Activated CD8-positive, alpha-beta memory T cell treated with anti-CD3 and anti-CD28 coated beads for 36 hours (primary cell): ENCODE results near the gene CDH23. TPM values are rescaled to one million over a fixed set of nuclear protein-coding genes. Genes with fewer than 3 reads are reported as not detected.

Source experiments
- CTCF ChIA-PET: fragments of 350-600 bp; sonication (Branson Sonifier 250); formaldehyde crosslinking; loops from one replicate; lab custom pipeline; 2021; ENCODE audit warnings: antibody characterized with exemption; lab: Charles Lee
- POLR2A ChIA-PET: fragments of 350-600 bp; sonication (Branson Sonifier 250); formaldehyde crosslinking; loops from one replicate; lab custom pipeline; 2021; ENCODE audit warnings: antibody characterized with exemption; lab: Charles Lee
- total RNA-seq, 2 experiments: library from RNA; stranded (reverse); gene quantifications; one replicate each; pipeline ENCODE4 v1.2.3, GENCODE V29; 2021

CDH23 gene
- total RNA-seq, 2 experiments from 2014 or later, result 0.25 to 0.55 TPM

- CTCF ChIA-PET, result interaction anchor here (2.8 kb wide), 1 partner anchor 108 kb away, joined by 9 read pairs; no protein-coding TSS in a partner anchor
- POLR2A ChIA-PET, result no interaction called here
These were observed 418.9 kb downstream of the CDH23 start for GRCh38 chr10:71815515-71816130.

DNA sequence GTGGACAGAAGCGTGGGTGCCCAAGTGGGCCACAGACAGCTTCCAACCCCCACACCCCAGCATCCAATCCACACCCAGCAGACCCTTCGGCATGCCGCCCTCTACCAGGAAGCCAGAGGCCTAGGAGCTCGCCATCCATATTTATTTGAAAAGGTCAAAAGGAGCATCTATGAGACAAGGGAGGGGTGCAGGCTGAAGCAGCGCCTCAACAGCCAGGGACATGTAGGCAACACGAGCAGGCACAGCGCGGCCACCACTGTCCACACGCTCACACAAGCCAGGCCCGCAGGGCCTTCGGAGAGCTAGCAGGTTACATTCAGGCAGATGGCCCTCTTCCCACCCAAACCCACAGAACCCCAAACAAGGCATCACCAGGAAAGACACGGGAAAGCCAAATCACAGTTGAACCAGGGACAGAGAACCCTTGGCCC is 419.7 kb downstream of the CDH23 start:
- POLR2A ChIA-PET, result no interaction called here

GRCh38 chr10:71816936-71817618 is 420.4 kb downstream of the CDH23 start:
- POLR2A ChIA-PET, result no interaction called here
- CTCF ChIA-PET, result interaction anchor here (2.8 kb wide), 1 partner anchor 109 kb away, joined by 9 read pairs; no protein-coding TSS in a partner anchor

More for the DNA sequence above, 419.7 kb downstream of the CDH23 start:
- CTCF ChIA-PET, result interaction anchor here (2.8 kb wide), 1 partner anchor 108 kb away, joined by 9 read pairs; no protein-coding TSS in a partner anchor

GRCh38 chr10:71817831-71818655 is 421.3 kb downstream of the CDH23 start:
- POLR2A ChIA-PET, result no interaction called here
- CTCF ChIA-PET, result interaction anchor here (1.3 to 2.8 kb wide), 2 partner anchors 10 to 110 kb away, joined by 7 to 9 read pairs; no protein-coding TSS in a partner anchor

DNA sequence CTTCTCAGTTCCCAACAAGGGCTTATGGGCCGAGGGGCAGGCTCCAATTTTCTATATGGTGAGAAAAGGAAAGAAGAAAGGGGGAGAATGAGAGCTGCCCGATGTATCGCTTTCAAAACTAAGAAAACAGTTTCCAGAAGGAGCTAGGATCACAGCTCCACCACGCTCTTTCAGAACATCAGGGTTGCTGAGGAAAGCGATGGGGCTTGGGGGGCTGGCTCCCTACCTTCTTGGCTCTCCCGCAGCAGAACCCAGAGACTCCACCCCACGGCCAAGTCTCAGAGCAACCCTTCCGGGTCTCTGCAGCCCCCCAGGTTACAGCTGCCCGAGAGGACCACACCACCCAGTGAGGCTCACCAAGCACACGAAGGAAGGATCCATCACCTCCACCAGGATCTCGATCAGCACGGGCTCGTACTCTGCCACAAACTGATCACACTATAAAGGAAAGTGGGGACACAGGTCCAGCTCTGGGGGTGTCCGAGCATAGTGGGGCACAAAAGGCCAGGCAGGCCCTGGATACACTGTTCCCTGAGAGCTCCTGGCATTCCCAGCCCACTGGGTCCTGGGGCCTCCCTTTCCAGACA is 422.0 kb downstream of the CDH23 start:
- ChIA-PET CTCF (interaction anchor here (1.3 kb wide), 1 partner anchor 9 kb away, joined by 7 read pairs; no protein-coding TSS in a partner anchor), POLR2A (no interaction called here)

DNA sequence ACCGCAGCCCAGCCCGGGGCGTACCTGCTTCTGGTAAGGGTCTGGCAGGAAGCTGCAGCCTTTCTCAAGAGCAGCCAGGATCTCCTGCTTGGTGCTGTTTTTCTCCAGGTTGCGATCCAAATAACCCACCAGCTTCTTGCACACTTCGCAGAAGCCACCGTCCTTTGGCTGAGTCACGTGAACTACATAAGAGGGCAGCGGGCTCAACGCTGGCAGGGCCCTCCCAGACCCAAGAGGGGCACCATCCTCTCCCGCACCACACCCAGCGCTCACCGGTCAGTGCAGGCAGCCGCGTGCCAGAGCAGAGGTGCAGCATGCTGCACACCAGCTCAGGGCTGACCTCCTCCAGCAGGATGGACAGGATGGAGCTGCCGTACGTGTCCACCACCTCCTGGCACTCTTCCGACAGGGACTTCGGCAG is 422.7 kb downstream of the CDH23 start:
- POLR2A ChIA-PET, result no interaction called here
- CTCF ChIA-PET, result interaction anchor here (1.3 kb wide), 1 partner anchor 8 kb away, joined by 7 read pairs; no protein-coding TSS in a partner anchor

- POLR2A ChIA-PET, result no interaction called here
- CTCF ChIA-PET, result no interaction called here
These were observed 423.3 kb downstream of the CDH23 start for GRCh38 chr10:71819985-71820384.

GRCh38 chr10:71820966-71821365 is 424.2 kb downstream of the CDH23 start:
- CTCF ChIA-PET, result interaction anchor here (0.6 kb wide), 1 partner anchor 78 kb away, joined by 4 read pairs; no protein-coding TSS in a partner anchor
- POLR2A ChIA-PET, result no interaction called here

DNA sequence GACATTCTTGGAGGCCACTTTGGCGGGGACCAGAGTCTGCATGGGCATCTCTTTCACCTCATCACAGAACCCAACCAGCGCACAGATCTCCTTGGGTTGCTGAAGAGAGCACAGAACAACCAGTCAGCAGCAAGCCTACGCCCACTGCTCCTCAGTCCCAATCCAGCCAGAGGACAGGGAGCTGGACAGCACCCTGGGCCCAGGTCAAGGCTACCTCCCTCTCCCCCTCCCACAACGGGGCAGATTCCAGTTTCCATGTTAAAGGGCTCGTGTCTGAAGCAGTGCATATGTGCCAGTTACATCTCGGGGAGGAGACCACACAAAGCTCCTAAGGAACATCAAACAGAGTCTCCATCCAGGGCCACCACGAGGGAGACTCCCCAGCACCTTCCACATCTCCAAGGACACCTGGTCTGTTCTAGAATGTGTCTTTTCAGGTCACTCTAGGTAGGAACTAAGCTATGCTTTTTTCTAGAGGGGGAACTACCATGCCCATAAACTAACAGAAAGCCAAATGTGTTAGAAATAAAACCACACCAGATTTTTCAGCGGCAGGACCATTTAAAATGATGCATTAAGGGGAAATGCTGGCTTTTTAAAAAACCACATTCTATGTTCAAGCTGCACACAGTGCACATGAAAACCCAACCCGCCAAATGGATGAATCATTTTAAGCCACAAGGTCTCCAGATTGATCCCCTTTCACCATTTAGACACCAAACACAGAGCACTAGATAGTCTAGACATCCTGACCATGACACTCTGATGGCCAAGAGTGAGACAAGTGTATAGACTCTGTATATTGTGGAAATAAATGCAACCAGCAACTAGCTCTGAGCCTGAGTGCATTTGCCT is 425.4 kb downstream of the CDH23 start:
- POLR2A ChIA-PET, result interaction anchor here (0.6 kb wide), 1 partner anchor 124 kb away, joined by 7 read pairs; no protein-coding TSS in a partner anchor
- CTCF ChIA-PET, result interaction anchor here (1.2 to 2.3 kb wide), 2 partner anchors 10 to 49 kb away, joined by 5 to 6 read pairs; partner anchors contain the start of gene VSIR

GRCh38 chr10:71823356-71823755 is 426.6 kb downstream of the CDH23 start:
- ChIA-PET POLR2A (no interaction called here), CTCF (interaction anchor here (2.3 kb wide), 1 partner anchor 11 kb away, joined by 6 read pairs; no protein-coding TSS in a partner anchor)

GRCh38 chr10:71824333-71824732 is 427.6 kb downstream of the CDH23 start:
- CTCF ChIA-PET, result interaction anchor here (2.3 kb wide), 1 partner anchor 12 kb away, joined by 6 read pairs; no protein-coding TSS in a partner anchor
- POLR2A ChIA-PET, result no interaction called here

DNA sequence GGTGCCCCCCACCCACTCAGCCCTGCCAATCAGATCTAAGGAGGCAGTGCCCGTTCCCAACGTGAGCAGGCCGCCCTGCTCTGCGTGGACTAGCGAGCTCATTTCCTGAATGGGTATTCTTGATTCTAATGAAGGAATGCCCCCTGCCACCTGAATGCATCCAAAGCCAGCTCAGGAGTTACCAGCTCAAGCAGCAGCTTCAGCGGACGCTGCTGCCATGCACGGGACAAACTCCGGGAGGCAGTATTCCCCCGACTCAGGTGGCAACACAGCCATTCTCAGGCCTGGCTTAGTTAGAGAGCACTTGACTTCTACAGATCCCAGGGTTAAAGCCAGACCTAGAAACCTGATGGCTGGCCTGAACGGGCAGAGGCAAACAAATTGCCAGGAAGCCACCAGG is 428.5 kb downstream of the CDH23 start:
- POLR2A ChIA-PET, result no interaction called here
- CTCF ChIA-PET, result interaction anchor here (0.6 kb wide), 1 partner anchor 14 kb away, joined by 5 read pairs; no protein-coding TSS in a partner anchor

GRCh38 chr10:71827852-71828251 is 431.1 kb downstream of the CDH23 start:
- ChIA-PET POLR2A (no interaction called here), CTCF (interaction anchor here (1.6 kb wide), 1 partner anchor 9 kb away, joined by 7 read pairs; no protein-coding TSS in a partner anchor)

GRCh38 chr10:71828702-71829101 is 432.0 kb downstream of the CDH23 start:
- ChIA-PET CTCF (interaction anchor here (0.9 to 1.6 kb wide), 2 partner anchors 10 to 70 kb away, joined by 3 to 7 read pairs; no protein-coding TSS in a partner anchor), POLR2A (no interaction called here)

GRCh38 chr10:71829171-71829570 is 432.5 kb downstream of the CDH23 start:
- CTCF ChIA-PET, result interaction anchor here (0.9 to 2.3 kb wide), 2 partner anchors 17 to 70 kb away, joined by 3 to 7 read pairs; no protein-coding TSS in a partner anchor
- POLR2A ChIA-PET, result no interaction called here

DNA sequence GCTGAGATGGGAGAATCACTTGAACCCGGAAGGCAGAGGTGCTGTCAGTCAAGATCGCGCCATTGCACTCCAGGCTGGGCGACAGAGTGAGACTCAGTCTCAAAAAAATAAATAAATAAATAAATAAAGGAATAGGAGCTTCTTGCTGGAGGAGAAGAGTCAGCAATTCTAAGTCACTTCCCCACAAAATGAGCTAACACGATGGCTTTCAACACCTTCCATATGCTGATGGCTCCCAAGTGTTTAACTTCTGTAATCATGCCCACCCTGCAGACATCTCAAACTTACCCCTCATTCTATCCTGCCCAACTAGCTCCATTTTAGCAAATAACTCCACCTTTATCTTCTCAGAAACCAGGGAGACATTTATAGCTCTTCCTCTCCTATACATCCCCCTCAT is 433.2 kb downstream of the CDH23 start:
- CTCF ChIA-PET, result interaction anchor here (2.3 kb wide), 1 partner anchor 18 kb away, joined by 7 read pairs; no protein-coding TSS in a partner anchor

GRCh38 chr10:71830726-71831125 is 434.0 kb downstream of the CDH23 start:
- ChIA-PET POLR2A (no interaction called here), CTCF (interaction anchor here (2.3 kb wide), 1 partner anchor 19 kb away, joined by 7 read pairs; no protein-coding TSS in a partner anchor)

More for the DNA sequence above, 433.2 kb downstream of the CDH23 start:
- POLR2A ChIA-PET, result no interaction called here
